RWPE2 (cell line): ENCODE data around the gene ZNF518A.

Experiments
- ATAC-seq: fragments of 200-7000 bp; cut with Tn5 transposase; 3 replicates; pipeline ENCODE4 v1.9.1; 2021; ENCODE audit warnings: low read depth
- DNase-seq: peaks from one replicate; pipeline ENCODE4 v3.0.0-alpha.2; 2020; ENCODE audit warnings: low spot score
- H3K27ac ChIP-seq: fragments of 450-650 bp; 2 replicates; pipeline ENCODE4 v1.5.1; 2017; ENCODE audit warnings: mild to moderate bottlenecking; ENCODE audit not compliant: poor library complexity, severe bottlenecking
- H3K27me3 ChIP-seq: fragments of 250-450 bp; sonication (Bioruptor Pico); 2 replicates; pipeline ENCODE4 v1.5.1; 2021; ENCODE audit warnings: mild to moderate bottlenecking, moderate library complexity; ENCODE audit not compliant: insufficient read depth, poor library complexity, severe bottlenecking
- H3K36me3 ChIP-seq: fragments of 250-450 bp; sonication (Bioruptor Pico); 2 replicates; pipeline ENCODE4 v1.5.1; 2020; ENCODE audit warnings: low read depth, mild to moderate bottlenecking, moderate library complexity
- H3K4me1 ChIP-seq: fragments of 250-450 bp; sonication (Bioruptor Pico); 2 replicates; pipeline ENCODE4 v1.5.1; 2021; ENCODE audit warnings: mild to moderate bottlenecking, moderate library complexity; ENCODE audit not compliant: insufficient read depth, poor library complexity, severe bottlenecking
- H3K4me3 ChIP-seq: fragments of 250-450 bp; sonication (Bioruptor Pico); 2 replicates; pipeline ENCODE4 v1.5.1; 2021; ENCODE audit warnings: mild to moderate bottlenecking, moderate library complexity; ENCODE audit not compliant: severe bottlenecking
- H3K9me3 ChIP-seq: fragments of 250-450 bp; sonication (Bioruptor Pico); 2 replicates; pipeline ENCODE4 v1.5.1; 2021; ENCODE audit warnings: mild to moderate bottlenecking, moderate library complexity; ENCODE audit not compliant: severe bottlenecking
- CTCF ChIP-seq: fragments of 450-650 bp; IDR thresholded peaks from one replicate; pipeline ENCODE4 v1.5.1; 2017; ENCODE audit warnings: mild to moderate bottlenecking, moderate library complexity; ENCODE audit not compliant: poor library complexity, severe bottlenecking

The ZNF518A gene

GRCh38 chr10:96201525-96201924 lies 71.4 kb downstream of the ZNF518A start:
- no peaks in the 10 kb centered on the region for H3K36me3 ChIP-seq

GRCh38 chr10:96205580-96205979 lies 75.5 kb downstream of the ZNF518A start:
- Histone ChIP-seq H3K4me3 (no peak overlapping the region), H3K36me3 (no peaks in the 10 kb centered on the region), H3K27me3 (no peaks in the 10 kb centered on the region), H3K9me3 (no peaks in the 10 kb centered on the region), H3K4me1 (no peaks in the 10 kb centered on the region), H3K27ac (no peak overlapping the region)
- ATAC-seq, result no peak
- no peak for TF ChIP-seq CTCF
- no peak for DNase-seq

More at GRCh38 chr10:96201525-96201924, 71.4 kb downstream of the ZNF518A start:
- H3K27me3 ChIP-seq, result no peaks in the 10 kb centered on the region
- H3K9me3 ChIP-seq, result no peaks in the 10 kb centered on the region
- DNase-seq (no peak), ATAC-seq (no peak)
- no peak overlapping the region for H3K27ac ChIP-seq
- TF ChIP-seq CTCF, result no peak
- no peaks in the 10 kb centered on the region for H3K4me1 ChIP-seq
- no peak overlapping the region for H3K4me3 ChIP-seq

GRCh38 chr10:96208271-96208670 lies 78.2 kb downstream of the ZNF518A start:
- TF ChIP-seq CTCF, result no peak
- no peaks in the 10 kb centered on the region for H3K36me3 ChIP-seq
- no peaks in the 10 kb centered on the region for H3K4me1 ChIP-seq
- H3K27ac ChIP-seq, result no peak overlapping the region
- H3K27me3 ChIP-seq, result no peaks in the 10 kb centered on the region
- H3K9me3 ChIP-seq, result no peaks in the 10 kb centered on the region
- no peak overlapping the region for H3K4me3 ChIP-seq
- DNase-seq, result no peak
- ATAC-seq, result no peak

- no peak overlapping the region for H3K27ac ChIP-seq
- ATAC-seq, result no peak
- H3K27me3 ChIP-seq, result no peaks in the 10 kb centered on the region
- no peak for DNase-seq
- no peaks in the 10 kb centered on the region for H3K9me3 ChIP-seq
- no peak for TF ChIP-seq CTCF
- no peaks in the 10 kb centered on the region for H3K4me1 ChIP-seq
- no peaks in the 10 kb centered on the region for H3K36me3 ChIP-seq
- H3K4me3 ChIP-seq, result no peak overlapping the region
These were observed 78.8 kb downstream of the ZNF518A start for GRCh38 chr10:96208946-96209345.

GRCh38 chr10:96211764-96212163 lies 81.7 kb downstream of the ZNF518A start:
- no peaks in the 10 kb centered on the region for H3K36me3 ChIP-seq
- DNase-seq (no peak), ATAC-seq (no peak)
- H3K4me3 ChIP-seq, result no peak overlapping the region
- H3K4me1 ChIP-seq, result no peaks in the 10 kb centered on the region
- no peaks in the 10 kb centered on the region for H3K27me3 ChIP-seq
- no peak for TF ChIP-seq CTCF
- no peaks in the 10 kb centered on the region for H3K9me3 ChIP-seq
- H3K27ac ChIP-seq, result no peak overlapping the region
